H54 (cell line): ENCODE measurements around the gene ROR2.

ENCODE experiments used
- DNase-seq: peaks from one replicate; pipeline ENCODE4 v3.0.0; 2011; ENCODE audit warnings: low spot score, mixed read lengths; ENCODE audit not compliant: insufficient read length
- FAIRE-seq: peaks from 3 replicates; lab custom pipeline; 2011; peaks lifted over from hg19 to GRCh38; lab: Jason Lieb, UNC
- POLR2A ChIP-seq: IDR thresholded peaks from 2 replicates; pipeline ENCODE4 v1.6.1; 2011; ENCODE audit warnings: low read depth, mild to moderate bottlenecking, low read length

The ROR2 gene

GRCh38 chr9:91944711-91945110, 5.3 kb downstream of the ROR2 start:
- TF ChIP-seq POLR2A, result no peak
- FAIRE-seq (no peak), DNase-seq (no peak)

- no peak for FAIRE-seq
- no peak for TF ChIP-seq POLR2A
- no peak for DNase-seq
These were observed 6.3 kb downstream of the ROR2 start for GRCh38 chr9:91943478-91944470.

GRCh38 chr9:91942201-91942600, 7.8 kb downstream of the ROR2 start:
- no peak for TF ChIP-seq POLR2A
- DNase-seq (no peak), FAIRE-seq (no peak)

- FAIRE-seq, result no peak
- TF ChIP-seq POLR2A, result no peak
These were observed 10.1 kb downstream of the ROR2 start for GRCh38 chr9:91939978-91940377.

GRCh38 chr9:91937727-91938126, 12.3 kb downstream of the ROR2 start:
- TF ChIP-seq POLR2A, result no peak
- DNase-seq, result no peak
- FAIRE-seq, result no peak

More at GRCh38 chr9:91939978-91940377, 10.1 kb downstream of the ROR2 start:
- no peak for DNase-seq

- no peak for FAIRE-seq
- no peak for DNase-seq
- no peak for TF ChIP-seq POLR2A
These were observed 13.0 kb downstream of the ROR2 start for GRCh38 chr9:91937056-91937455.

GRCh38 chr9:91935805-91936514, 14.1 kb downstream of the ROR2 start:
- DNase-seq, result no peak

GRCh38 chr9:91935066-91935749, 14.8 kb downstream of the ROR2 start:
- DNase-seq (no peak), FAIRE-seq (no peak)
- TF ChIP-seq POLR2A, result no peak

More at GRCh38 chr9:91935805-91936514, 14.1 kb downstream of the ROR2 start:
- no peak for FAIRE-seq
- no peak for TF ChIP-seq POLR2A

- FAIRE-seq (no peak), DNase-seq (no peak)
- TF ChIP-seq POLR2A, result no peak
These were observed 15.4 kb downstream of the ROR2 start for GRCh38 chr9:91934654-91935053.

- DNase-seq (no peak), FAIRE-seq (no peak)
- no peak for TF ChIP-seq POLR2A
These were observed 16.3 kb downstream of the ROR2 start for GRCh38 chr9:91933556-91934352.

- DNase-seq (no peak), FAIRE-seq (no peak)
- no peak for TF ChIP-seq POLR2A
These were observed 19.6 kb downstream of the ROR2 start for GRCh38 chr9:91930475-91930874.

- FAIRE-seq, result no peak
- no peak for DNase-seq
- TF ChIP-seq POLR2A, result no peak
These were observed 20.7 kb downstream of the ROR2 start for GRCh38 chr9:91929331-91929730.
